Measurements from ENCODE around the gene ESAM.

Gene ESAM

DNA sequence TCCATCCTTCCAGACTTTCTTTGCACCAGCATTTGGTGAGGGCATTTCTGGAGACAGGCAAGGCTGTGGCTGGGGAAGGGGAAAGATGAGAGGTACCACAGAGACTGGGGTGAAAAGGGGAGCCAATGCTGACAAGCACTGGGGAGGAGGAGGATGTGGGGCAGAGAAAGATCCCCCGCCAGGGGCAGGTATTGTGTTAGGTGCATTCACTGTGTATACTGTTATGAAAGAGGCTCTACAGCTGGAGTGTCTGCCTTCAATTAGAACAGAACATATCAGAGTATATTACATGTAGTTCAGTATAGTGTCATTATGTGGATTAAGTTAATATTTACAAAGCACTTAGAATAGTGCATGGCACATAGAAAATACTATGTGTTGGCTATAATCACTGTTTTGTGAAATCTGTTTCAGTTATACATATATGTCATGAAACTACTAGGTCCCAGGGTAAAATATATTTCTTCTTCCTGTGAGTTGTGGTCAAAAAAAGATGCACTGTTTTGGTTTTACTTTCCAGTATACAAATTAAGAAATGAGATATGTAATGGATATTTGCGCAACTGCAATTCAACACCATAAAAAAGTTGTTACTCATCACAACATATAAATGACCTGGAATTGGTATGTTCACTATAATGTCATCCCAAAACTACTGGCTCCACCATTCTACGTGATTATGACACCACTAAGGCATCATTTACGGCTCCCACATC, 29.7 kb upstream of the ESAM start:
- no peak overlapping the region for H3K4me3 ChIP-seq (replicated peaks; ENCODE audit: low read depth, low read length)
- TF ChIP-seq, protein P1, sequence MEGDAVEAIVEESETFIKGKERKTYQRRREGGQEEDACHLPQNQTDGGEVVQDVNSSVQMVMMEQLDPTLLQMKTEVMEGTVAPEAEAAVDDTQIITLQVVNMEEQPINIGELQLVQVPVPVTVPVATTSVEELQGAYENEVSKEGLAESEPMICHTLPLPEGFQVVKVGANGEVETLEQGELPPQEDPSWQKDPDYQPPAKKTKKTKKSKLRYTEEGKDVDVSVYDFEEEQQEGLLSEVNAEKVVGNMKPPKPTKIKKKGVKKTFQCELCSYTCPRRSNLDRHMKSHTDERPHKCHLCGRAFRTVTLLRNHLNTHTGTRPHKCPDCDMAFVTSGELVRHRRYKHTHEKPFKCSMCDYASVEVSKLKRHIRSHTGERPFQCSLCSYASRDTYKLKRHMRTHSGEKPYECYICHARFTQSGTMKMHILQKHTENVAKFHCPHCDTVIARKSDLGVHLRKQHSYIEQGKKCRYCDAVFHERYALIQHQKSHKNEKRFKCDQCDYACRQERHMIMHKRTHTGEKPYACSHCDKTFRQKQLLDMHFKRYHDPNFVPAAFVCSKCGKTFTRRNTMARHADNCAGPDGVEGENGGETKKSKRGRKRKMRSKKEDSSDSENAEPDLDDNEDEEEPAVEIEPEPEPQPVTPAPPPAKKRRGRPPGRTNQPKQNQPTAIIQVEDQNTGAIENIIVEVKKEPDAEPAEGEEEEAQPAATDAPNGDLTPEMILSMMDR (IDR thresholded peaks at IDR 0.05; ENCODE audit: low read length, missing control alignments), result no peak
- DNase-seq (ENCODE audit: low read depth), result no peak

DNA sequence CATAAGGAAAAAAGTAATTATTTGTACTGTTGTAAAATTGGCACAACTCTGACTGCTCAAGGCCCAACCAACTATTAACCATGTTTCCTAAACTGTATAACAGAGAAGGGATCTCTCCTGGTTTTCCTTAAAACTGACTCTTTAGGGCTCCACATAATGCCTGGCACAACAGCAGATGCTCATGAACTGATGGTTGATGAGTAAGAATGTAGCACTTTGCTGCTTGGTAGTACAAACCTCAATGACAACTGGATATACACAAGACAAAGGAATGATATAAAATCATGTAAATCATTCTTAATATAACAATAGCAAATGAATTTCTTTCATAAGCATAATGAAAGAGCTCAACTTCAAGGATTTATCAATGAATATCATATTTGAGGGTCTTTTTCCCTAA, 26.4 kb upstream of the ESAM start:
- TF ChIP-seq, protein P1 (IDR thresholded peaks at IDR 0.05; ENCODE audit: low read length, missing control alignments), result no peak
- no peak for DNase-seq (ENCODE audit: low read depth)

DNA sequence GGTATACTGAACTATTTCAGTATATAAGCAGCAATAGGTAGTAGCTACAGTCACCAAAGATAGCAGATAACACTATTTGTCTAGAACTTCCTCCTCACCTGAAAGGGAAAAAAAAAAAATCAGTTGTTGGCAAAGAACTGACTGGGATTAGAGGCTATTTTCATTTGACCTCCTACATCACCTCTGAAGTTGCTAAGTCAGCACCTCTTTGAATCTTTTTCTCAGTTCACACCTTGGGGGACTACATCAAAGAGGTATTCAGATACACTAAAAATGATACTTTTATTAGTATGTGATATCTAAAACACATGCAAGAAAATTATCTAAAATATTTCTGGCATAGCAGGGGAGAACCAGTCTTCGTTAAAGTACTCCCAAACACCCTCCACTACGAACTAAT, 22.0 kb upstream of the ESAM start:
- TF ChIP-seq, protein P1 (IDR thresholded peaks at IDR 0.05; ENCODE audit: low read length, missing control alignments), result no peak
- no peak overlapping the region for H3K4me3 ChIP-seq (replicated peaks; ENCODE audit: low read depth, low read length)
- DNase-seq (ENCODE audit: low read depth), result no peak

More for the DNA sequence above, 26.4 kb upstream of the ESAM start:
- H3K4me3 ChIP-seq (replicated peaks; ENCODE audit: low read depth, low read length), result no peak overlapping the region

DNA sequence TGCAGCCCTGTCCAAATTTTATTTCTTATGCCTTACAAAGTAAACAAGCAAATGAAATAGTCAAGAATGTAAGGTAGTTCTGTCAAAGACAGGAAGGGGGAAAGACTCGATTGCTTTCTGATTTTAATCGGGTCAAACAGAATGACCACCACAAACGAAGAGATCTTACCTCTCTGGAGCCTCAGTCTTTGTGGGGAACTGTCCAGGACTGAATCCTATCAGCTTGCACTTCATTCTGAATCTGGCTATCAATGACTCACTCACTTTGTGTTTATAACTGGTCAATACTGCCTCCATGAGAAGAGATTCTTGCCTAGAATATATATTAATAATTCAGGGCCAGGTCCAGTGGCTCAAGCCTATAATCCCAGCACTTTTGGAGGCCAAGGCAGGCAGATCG, 20.9 kb upstream of the ESAM start:
- H3K4me3 ChIP-seq (replicated peaks; ENCODE audit: low read depth, low read length), result no peak overlapping the region
- TF ChIP-seq, protein P1 (IDR thresholded peaks at IDR 0.05; ENCODE audit: low read length, missing control alignments), result no peak
- DNase-seq (ENCODE audit: low read depth), result no peak

DNA sequence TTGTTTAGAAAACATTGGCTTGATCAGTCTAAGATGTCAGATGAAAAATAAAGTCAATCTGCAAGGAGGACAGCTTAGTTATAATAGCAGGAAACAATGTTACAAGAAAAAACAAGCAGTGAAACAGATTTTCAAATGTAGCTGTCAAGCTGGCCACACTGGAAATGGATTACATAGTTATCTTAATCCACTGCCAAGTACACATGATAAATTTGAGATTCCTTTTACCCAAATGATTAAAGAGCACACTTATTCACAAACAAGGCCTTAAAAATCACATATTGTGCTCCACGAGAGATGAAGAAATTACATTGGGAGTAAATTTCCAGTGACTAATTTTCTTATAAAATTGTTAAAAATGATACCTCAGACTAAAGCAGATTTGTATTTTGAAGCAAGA, 17.5 kb upstream of the ESAM start:
- TF ChIP-seq, protein P1 (IDR thresholded peaks at IDR 0.05; ENCODE audit: low read length, missing control alignments), result no peak
- DNase-seq (ENCODE audit: low read depth), result no peak
- no peak overlapping the region for H3K4me3 ChIP-seq (replicated peaks; ENCODE audit: low read depth, low read length)

DNA sequence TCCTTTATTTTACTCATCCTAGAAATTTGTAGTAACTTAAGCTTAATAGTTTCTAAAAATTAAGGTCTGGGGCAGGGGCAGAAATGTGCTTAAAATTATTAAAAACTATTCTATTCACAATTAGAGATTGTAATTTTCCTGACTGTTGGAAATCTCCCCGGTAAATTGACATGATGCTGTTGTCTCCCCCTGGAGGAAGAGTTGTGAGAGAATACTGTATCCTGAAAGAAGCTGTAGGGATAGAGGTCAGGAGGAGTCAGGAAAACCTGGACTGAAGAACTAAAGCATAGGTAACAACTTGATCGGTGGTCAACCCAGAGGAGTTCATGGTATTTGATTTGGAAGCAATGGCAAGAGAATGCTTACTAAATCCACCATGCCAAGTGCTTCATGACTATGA, 16.2 kb upstream of the ESAM start:
- no peak for DNase-seq (ENCODE audit: low read depth)
- no peak overlapping the region for H3K4me3 ChIP-seq (replicated peaks; ENCODE audit: low read depth, low read length)
- TF ChIP-seq, protein P1 (IDR thresholded peaks at IDR 0.05; ENCODE audit: low read length, missing control alignments), result peak; percentile 29
